Stimulated activated CD4-positive, alpha-beta T cell treated with anti-CD3 and anti-CD28 coated beads, Interleukin-4, amount 100 ng/mL, for 48 hours (primary cell): ENCODE results near the gene TRIM7.
"Not testable (repeated sequence)": the region's sequence is repeated elsewhere in the genome, so short reads cannot be mapped to it uniquely, and the experiment has no call there.

ENCODE experiments used
- DNase-seq, 2 donors: peaks; one replicate each; pipeline ENCODE4 v3.0.0-alpha.2; 2020; ENCODE audit warnings: low read depth in 2 of 2

TRIM7 gene

GRCh38 chr5:181193656-181194055, 11.3 kb downstream of the TRIM7 start:
- no peak for DNase-seq

GRCh38 chr5:181192337-181193046, 12.5 kb downstream of the TRIM7 start:
- DNase-seq, result no peak

- peak; percentile 92 to 93 for DNase-seq
Measured at GRCh38 chr5:181191526-181192336, 13.3 kb downstream of the TRIM7 start.

GRCh38 chr5:181190711-181191525, 14.1 kb downstream of the TRIM7 start:
- peak; percentile 42 to 44 for DNase-seq

GRCh38 chr5:181189962-181190710, 14.9 kb downstream of the TRIM7 start:
- DNase-seq, result no peak

- peak; percentile 54 to 65 for DNase-seq
Measured at GRCh38 chr5:181189363-181189961, 15.5 kb downstream of the TRIM7 start.

GRCh38 chr5:181188700-181189362, 16.2 kb downstream of the TRIM7 start:
- peak; percentile 66 to 80 for DNase-seq

- DNase-seq, result peak; percentile 63 to 78
Measured at GRCh38 chr5:181187500-181188213, 17.3 kb downstream of the TRIM7 start.

- DNase-seq, result no peak
Measured at GRCh38 chr5:181186986-181187499, 18.0 kb downstream of the TRIM7 start.

- DNase-seq, result no peak
Measured at GRCh38 chr5:181186022-181186421, 19.0 kb downstream of the TRIM7 start.

- no peak for DNase-seq
Measured at GRCh38 chr5:181185560-181185959, 19.4 kb downstream of the TRIM7 start.

GRCh38 chr5:181184845-181185216, 20.2 kb downstream of the TRIM7 start:
- no peak for DNase-seq

GRCh38 chr5:181182651-181183050, 22.3 kb downstream of the TRIM7 start:
- DNase-seq, result no peak

GRCh38 chr5:181181650-181182565, 23.1 kb downstream of the TRIM7 start:
- DNase-seq, result no peak

GRCh38 chr5:181177559-181177958, 27.4 kb downstream of the TRIM7 start:
- not testable (repeated sequence) for DNase-seq

- no peak for DNase-seq
Measured at GRCh38 chr5:181176254-181176952, 28.6 kb downstream of the TRIM7 start.

GRCh38 chr5:181173420-181174342, 31.3 kb downstream of the TRIM7 start:
- peak; percentile 46 to 76 for DNase-seq
